HG03575 (cell line): ENCODE results near the gene ERFL.
"Not testable (repeated sequence)": the region's sequence is repeated elsewhere in the genome, so short reads cannot be mapped to it uniquely, and the experiment has no call there.

Experiments used
- ATAC-seq: cut with Tn5 transposase; IDR thresholded peaks from one replicate; pipeline ENCODE4 v1.9.1; 2021; ENCODE audit not compliant: unreplicated experiment, insufficient number of reproducible peaks, low FRiP score; ENCODE audit errors: extremely low read depth

ERFL gene

DNA sequence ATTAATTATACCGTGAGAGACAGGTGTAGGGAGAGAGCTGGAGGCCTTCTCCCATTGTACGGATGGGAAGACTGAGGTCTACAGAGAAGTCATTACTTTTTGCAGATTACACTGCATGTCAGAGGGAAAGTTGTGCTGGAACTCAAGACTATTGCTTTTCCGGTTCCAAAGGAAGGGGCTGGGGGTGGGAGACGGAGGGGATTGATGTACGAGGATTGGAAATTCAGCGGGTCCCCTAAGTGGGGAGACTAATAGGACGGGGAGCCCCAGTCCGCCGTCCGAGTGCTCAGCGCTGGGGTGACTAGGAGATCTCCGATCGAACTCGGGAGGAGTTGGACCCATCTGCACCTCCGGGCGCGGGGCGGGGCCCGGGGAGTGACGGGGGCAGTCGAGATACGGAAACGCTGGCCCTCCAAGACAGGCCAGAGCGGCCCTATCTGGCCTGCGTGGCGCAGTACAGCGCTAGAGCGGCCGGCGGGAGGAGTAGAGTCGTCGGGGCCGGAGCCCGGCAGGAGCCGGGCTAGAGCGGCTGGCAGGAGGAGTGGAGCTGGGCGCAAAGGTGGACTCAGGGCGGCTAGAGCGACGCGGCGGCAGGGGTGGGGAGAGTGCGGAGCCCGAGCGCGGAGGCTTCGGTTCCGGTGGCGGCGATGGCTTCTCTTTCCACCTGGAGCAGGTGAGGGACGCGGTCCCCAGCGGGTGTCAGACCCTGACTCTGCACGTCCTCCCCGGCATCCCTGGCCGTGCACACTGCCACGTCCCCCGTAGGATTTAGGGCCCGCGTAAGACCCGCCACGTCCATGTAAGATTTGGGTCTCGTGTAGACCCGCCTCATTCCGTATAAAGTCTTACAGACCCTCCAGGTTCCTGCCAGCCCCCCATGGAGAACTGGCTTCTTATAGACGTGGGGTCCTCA lies 44.2 kb downstream of the ERFL start:
- ATAC-seq, result no peak

- no peak for ATAC-seq
These were observed 44.8 kb downstream of the ERFL start for GRCh38 chr19:41883463-41883820.

DNA sequence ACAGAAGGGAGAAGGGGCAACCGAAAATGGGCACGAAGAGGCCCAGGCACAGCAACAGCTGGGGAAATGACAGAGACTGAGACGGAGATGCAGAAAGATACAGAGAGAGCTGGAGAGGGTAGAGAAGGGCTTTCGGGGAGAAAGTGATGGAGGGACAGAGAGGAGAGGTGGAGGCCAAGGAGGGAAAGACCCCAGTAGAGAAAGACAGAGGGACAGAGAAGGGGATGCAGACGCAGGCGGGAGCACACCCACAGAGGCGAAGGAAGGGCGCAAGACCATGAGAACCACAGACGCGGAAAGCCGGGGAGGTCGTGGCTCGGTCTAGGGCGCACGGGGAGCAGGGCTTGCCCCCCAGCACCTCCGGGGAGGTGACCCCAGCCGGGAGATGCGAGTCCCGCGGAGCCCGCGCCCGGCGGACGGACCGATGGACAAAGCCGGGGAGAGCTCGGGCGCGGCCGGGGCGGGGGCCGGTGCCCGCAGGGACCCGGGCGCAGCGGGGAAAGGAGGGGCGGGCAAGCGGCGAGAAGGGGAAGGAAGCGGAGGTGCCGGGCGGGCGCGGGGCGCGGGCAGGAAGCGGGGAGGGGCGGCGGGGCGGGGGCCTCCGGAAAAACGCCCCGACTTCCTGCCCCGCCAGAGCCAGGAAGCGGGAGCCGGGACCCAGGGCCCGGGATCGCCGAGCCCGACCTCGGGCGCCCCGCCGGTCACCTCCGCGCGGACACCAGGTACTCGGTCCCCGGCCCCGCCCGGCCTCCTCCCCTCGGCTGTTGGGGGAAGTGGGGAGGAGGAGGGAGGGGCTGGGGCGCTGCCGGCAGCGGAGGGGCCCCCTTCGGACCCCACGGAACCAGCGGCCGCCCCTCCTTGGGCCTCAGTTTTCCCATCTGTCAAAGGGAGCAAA lies 45.4 kb downstream of the ERFL start, which contains the start of gene ARHGEF1:
ARHGEF1 (plus strand) TSS at position 617 of the 895 bp plus-strand sequence. CDS start 4,899 bp downstream, outside the sequence.
- no peak for ATAC-seq

- ATAC-seq, result no peak
These were observed 47.9 kb downstream of the ERFL start for GRCh38 chr19:41880329-41880708.

DNA sequence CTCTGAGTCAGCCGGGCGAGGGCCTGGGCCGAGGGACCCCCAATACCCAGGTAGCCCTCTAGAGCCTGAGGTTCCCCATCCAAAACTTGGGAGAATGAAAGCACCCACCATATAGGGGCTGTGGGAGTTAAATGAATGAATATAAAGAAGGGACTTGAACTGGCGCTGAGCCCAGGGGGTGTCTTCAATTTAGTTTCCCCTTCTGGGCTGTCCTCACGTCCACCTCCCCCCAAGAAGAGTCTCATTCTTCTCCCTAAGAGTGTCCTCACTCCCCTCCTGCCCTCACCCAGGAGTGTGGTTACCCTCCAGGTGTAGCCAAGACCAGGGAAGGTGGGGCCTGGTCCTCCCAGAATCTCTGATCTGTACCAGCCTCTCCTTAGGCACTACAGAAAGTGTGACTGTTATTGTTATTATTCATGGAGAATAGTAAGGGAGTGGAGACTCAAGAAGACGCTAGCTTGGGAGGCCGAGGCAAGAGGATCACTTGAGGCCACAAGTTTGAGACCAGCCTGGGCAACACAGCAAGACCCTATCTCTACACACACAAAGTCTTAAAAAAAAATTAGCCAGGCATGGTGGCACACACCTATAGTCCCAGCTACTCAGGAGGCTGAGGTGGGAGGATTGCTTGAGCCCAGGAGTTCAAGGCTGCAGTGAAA lies 48.5 kb downstream of the ERFL start:
- no peak for ATAC-seq

GRCh38 chr19:41879080-41879479 lies 49.2 kb downstream of the ERFL start:
- ATAC-seq, result no peak

DNA sequence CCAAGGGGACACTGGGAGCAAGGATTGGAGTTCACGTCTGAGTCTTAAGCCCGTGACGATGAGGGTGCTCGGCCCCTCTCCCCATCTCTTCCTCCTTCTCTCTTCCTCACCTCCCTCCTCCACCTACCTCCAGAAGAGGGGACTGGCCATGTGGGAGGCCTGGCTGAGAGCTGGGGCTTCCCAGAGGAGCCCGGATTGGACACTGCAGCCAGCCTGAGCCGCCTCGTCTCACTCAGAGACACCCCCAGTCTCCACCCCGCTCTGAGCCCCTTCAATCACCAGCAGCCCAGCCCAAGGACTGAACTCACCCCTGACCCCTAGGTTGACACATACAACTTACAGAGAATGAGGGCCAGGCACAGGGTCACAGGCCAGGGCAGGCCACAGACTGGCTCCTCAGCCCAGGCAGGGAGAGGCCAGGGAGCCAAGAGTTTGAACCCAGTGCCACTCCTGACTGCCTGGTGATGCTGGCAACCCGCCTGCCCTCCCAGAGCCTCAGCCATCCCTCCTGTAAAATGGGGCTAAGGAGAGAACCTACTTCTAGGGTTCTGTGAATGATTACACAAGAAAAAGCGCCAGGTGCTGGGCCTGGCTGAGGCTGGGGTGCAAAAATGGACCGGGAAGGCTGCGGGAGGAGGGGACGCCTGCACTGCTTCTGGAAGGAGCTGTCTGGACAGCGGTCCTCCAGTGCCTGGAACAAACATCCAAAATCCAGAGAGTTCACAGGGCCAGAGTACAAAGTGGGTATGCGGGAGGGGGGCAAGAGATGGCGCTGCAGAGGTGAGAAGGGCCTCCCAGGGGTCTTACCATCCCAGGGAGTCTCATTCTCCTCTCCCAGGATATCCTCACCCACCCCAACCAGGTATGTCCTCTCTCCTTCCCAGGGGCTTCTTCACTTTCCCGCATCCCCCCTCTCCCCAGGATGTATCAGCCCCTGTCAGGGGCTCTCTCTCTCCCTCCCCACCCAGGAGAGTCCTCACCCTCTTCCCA lies 50.0 kb downstream of the ERFL start:
- ATAC-seq, result no peak

DNA sequence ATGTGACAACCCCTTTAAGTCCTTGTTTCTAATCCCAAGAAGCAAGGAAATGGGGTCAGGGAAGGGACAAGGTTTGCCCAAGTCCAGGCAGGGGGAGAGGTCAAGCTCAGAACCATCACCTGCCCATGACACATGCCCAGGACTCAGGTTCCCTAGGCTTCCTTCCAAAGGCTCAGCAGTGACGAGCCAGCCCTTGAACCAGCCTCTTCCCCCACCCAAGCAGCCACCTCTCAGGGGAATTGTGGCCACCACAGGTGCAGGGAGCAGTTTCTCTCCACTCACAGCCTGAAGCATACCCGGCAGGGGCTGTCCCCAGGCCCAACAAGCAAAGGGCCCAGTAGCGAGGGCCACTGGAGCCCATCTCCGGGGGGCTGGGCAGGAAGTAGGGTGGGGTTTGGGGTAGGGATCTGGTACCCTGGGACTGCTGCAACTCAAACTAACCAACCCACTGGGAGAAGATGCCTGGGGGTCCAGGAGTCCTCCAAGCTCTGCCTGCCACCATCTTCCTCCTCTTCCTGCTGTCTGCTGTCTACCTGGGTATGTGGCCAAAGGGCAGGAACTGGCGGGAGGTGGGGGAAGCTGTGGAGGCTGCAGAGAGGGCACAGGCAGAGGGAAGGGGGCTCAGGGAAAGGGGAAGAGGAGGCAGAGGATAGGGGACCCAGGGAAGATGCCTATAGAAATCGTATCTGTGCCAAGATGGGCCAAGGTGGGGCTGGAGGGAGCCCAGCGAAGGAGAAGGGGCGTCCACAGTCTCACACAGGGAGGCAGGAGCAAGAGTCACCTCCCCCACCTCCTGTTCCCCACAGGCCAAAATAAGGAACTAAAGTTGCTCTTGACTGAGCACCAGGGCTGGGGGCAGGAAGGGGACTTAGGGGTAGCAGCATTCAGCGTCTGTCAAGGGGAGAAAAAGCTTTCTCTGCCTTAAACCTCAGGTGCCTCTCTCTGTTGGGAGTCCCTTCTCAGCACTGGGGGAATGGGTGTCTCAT lies 51.1 kb downstream of the ERFL start, which contains the start of gene CD79A:
CD79A (plus strand) TSS at position 433 of the 986 bp plus-strand sequence; CDS start at position 459, 26 bp downstream.
- peak; percentile 31 for ATAC-seq

DNA sequence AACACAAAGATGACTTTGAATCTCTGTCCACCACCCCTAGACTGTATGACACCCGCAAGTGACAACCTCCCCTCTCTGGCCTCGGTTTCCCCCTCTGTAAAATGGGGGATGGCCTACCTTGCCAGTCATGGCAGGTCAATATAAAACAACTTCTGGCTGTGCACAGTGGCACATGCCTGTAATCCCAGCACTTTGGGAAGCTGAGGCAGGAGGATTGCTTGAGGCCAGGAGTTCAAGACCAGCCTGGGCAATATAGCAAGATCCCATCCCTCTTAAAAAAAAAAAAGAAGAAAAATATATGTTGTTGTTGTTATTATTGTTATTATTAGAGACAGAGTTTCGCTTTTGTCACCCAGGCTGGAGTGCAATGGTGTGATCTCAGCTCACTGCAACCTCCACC lies 52.3 kb downstream of the ERFL start:
- not testable (repeated sequence) for ATAC-seq

DNA sequence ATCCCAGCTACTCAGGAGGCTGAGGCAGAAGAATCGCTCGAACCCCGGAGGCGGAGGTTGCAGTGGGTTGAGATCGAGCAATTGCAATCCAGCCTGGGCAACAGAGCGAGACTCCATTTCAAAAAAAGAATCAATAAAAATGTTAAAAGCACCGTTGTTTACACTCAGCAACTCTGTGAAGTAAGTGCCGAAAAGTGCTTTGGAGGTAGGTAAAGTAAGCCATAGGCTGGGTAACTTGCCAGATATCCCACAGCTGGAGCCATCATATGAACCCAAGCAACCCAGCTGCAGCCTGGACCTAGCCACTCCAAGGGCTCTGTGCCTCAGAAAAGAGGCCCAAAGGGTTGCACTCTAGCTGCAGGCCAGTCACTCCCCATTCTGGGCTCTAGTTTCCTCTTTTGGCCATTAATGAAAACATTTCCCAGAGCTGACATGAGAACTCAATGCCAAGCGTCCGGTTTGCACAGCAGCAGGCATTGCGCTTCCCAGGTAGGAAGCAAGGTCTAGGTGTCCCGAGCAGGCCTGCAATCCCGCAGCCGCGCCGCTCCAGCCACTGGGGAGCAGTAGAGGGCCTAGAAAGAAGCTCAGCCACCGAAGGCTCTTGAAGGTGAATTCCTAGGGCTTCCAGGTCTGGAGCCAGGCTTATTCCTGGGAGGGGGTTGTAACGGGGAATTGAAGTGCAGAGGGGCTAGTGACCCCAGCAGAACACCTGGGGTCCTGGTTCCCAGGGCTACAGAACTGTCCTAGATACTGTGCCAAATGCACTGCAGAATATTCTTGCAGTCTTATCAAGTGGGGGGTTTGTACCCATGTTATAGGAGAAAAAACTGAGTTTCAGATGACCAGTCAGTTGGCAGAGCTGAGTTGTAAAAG lies 55.2 kb downstream of the ERFL start:
- ATAC-seq, result no peak

- no peak for ATAC-seq
These were observed 55.9 kb downstream of the ERFL start for GRCh38 chr19:41872384-41872774.

DNA sequence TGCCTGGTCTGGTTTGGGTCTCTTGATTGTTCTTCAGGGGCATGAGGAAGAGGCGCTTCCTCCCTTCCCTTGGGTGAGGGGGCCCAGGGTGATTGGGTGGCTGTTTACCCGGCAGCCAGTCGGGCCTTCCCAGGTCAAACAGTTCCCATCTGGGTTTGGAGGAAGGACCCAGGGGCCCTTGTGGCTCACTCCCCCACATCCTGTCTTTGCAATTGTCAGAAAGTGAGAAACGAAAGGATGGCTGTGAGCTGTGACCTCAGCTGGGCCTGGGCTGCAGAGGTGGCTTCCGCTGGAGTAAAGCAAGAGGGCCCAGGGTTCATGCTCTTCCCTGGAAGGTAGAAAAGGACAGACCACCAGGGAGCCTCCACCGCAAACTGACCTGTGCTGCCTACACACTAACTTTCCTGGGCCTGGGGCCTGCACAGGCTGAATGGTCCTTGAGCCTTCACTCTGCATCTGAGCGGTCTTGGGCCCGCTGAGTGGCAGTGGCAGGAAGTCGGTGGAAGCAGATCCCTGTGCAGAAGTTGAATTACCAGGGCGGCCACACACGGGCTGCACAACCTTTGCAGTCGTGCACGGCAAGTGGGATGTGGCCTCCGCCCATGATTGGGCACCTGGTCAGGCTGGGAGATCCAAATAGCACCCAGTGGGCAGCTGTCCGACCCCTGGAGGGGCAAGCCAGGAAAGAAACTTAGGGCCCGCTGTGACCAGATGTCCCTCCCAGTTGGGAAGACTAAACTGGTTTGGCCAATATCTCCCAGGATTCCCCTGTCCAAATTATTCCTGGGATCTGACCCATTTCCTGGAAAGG lies 56.5 kb downstream of the ERFL start:
- ATAC-seq, result no peak

DNA sequence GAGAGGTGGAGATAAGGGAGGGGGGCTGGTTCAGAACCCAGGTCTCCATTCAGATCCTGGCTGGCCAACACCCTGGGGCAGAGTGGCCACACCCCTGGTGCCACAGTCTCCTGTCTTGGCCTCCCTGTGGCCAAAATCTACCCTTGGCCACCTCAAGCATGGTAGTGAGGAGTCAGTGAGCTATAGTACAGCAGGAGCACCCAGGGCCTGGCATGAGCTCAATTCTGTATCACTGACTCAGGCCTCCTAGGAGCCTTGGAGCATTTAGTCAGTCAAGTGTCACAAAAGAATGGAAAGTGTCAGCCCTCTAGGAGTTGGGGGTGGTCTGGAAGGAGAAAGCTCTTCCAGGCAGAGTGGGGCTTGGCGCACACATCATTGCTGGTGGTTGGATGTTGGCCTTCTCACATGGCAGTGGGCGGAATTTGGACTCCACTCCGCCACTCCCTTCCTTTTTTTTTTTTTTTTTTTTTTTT lies 57.8 kb downstream of the ERFL start:
- no peak for ATAC-seq

- no peak for ATAC-seq
These were observed 58.8 kb downstream of the ERFL start for GRCh38 chr19:41869374-41869955.

DNA sequence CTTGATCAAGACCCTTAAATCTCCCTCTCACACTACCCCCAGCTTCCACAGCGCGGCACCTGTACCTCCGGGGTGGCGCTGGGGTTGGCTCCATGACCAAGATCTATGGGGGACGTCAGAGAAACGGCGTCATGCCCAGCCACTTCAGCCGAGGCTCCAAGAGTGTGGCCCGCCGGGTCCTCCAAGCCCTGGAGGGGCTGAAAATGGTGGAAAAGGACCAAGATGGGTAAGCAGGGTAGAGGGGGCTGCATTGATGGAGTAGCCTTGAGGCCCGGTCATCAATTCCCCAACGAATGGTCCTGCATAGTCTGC lies 59.3 kb downstream of the ERFL start:
- no peak for ATAC-seq
